Activated CD8-positive, alpha-beta memory T cell treated with anti-CD3 and anti-CD28 coated beads for 48 hours (primary cell): Measurements from ENCODE around the gene ANTKMT.
"Not testable (repeated sequence)": the region's sequence is repeated elsewhere in the genome, so short reads cannot be mapped to it uniquely, and the experiment has no call there.

Source experiments
- DNase-seq, 3 experiments: peaks; one replicate each; pipeline ENCODE4 v3.0.0-alpha.2; 2020; ENCODE audit warnings: low read depth in 2 of 3, low spot score in 2 of 3

The ANTKMT gene

DNA sequence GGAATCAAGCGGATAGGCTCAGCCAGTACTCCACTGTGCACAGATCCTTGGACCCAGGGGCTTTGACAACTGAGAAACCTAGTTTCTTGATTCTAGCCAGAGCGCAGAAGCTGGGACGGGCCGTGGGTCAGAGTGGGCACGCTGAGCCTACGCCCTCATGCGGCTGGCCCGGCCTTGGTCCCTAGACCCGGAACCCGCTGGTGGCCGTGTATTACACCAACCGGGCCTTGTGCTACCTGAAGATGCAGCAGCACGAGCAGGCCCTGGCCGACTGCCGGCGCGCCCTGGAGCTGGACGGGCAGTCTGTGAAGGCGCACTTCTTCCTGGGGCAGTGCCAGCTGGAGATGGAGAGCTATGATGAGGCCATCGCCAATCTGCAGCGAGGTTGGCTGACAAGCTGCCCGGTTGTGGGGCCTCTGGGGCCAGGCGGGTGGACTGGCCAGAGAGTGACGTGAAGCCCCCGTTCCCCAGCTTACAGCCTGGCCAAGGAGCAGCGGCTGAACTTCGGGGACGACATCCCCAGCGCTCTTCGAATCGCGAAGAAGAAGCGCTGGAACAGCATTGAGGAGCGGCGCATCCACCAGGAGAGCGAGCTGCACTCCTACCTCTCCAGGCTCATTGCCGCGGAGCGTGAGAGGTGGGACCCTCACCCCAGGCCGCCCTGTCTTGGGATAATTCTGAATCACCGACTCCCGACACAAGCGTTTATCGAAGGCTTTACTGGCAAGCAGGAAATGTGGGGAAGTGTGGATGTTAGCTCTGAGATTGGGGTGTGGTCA lies 39.8 kb upstream of the ANTKMT start:
- no peak for DNase-seq

- DNase-seq: no peak
Measured at GRCh38 chr16:681746-682427, 39.1 kb upstream of the ANTKMT start.

DNA sequence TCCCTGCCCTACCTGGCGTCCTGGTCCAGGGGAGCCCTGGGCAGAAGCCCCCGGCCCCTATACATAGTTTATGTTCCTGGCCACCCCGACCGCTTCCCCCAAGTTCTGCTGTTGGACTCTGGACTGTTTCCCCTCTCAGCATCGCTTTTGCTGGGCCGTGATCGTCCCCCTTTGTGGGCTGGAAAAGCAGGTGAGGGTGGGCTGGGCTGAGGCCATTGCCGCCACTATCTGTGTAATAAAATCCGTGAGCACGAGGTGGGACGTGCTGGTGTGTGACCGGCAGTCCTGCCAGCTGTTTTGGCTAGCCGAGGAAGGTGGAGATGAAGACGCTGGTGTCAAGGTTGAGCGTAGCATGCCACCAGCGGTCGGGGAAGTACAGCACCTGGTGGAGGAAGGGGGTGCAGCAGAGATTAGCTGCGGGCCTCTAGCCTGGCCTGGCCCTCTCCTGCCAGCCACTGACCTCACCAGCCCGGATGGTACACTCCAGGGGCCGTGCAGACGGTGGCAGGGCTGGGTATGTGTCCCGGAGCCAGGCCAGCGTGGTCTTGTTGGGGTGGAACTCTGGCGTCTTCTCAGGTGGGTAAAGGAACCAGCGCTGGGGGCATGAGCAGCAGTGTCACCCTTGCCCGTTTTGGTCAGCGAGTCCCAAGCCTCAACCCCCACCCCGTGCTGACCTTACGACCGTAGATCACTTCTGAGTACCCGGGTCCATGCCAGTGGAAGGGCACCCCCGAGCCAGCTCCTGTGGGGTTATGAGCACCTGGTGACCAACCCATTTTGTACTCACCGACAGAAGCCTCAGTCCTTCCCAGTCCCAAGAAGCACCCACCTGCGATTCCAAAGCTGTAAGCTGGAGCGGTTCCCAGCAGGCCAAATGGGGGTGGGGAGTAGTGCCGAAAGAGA lies 38.2 kb upstream of the ANTKMT start:
- no peak for DNase-seq

DNA sequence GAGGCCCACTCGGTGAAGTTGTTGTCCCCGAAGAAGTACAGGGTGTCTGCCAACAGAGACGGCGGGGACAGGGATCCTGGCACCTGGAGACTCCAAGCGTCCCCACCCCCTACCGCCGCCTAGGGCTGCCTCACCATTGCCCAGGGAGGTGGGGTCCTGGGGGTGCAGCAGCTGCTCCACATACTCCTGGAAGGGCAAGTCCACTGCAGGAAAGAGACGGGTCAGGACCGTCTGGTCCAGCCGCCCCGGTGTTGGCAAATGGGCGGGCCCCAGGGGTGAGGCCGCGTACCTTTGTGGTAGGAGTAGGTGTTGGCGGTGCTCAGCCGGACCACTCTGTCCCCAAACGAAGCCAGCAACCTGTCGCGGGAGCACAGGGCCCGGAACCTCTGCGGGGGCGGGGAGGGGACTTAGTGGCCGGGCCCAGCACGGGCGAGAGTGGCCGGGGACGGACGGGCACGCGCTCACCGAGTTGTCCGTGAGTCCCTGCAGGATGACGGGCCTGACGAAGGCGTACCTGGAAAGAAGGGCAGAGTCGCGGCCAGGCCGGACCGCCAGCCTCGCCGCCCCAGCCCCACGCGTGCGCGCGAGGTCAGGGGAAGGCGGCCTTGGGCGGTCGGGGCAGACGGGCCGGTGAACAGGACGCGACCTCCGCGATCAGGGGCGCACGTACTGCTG lies 37.4 kb upstream of the ANTKMT start:
- DNase-seq: no peak

GRCh38 chr16:684071-684794 lies 36.7 kb upstream of the ANTKMT start, which contains the start of gene JMJD8:
Gene JMJD8, minus strand, starts transcription at chr16:684334. Its CDS starts 15 bp downstream, at chr16:684319.
- peak; percentile 90 to 96 (median 92) for DNase-seq

- no peak for DNase-seq
Measured at GRCh38 chr16:684961-685696, 35.8 kb upstream of the ANTKMT start.

DNA sequence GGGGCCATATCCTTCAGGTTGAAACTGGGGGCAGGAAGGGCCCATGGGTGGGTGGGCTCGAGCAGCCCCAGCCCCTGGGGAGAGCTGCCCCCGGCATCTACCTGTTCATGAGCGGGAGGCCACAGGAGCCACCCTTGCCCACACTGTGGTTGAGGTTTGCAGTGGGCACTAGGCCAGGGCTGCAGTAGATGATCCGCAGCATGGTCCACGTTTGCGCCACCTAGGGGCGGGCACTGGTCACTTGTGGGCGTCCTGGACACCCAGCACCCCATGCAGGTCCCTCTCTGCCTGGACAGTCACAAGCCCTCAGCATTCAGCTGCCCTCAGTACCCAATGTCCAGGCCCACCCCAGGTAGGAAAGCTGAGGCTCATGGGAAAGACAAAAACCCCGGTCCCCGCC lies 35.0 kb upstream of the ANTKMT start:
- no peak for DNase-seq

DNA sequence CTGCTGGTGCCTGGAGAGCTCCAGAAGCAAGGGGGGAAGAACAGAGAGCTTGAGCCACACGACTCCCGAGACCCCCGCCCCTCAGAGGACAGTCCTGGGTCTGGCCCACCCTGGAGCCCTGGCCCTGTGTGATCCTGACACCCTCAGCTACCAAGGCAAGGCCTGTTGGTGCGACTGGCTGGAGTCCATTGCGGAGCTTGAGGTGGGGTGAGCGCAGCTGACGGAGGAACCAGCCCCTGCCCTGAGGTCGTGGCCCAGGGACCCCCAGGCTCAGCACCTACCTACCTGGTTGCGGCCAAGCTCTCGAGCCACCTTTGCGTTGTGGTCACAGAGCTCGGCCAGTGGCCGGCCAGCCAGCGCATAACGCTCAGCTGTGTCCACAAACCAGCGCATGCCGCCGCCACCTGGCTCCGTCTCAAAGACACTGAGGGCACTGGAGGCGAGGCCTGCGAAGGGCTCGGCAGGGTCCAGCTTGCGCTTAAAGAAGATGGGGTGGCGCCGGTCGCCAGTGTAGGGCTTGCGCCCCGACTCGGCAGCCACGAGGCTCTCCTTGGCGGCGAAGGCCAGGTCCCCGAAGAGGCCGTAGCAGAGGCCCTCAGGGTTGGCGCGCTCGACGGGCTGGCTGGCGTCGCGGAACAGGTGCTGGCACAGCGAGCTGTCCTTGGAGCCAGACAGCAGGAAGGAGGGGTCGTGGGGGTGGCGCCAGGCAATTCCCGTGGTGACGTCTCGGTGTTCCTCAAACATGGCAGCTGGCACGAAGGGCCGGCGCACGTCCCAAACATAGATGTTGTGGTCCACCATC lies 34.3 kb upstream of the ANTKMT start:
- no peak for DNase-seq

DNA sequence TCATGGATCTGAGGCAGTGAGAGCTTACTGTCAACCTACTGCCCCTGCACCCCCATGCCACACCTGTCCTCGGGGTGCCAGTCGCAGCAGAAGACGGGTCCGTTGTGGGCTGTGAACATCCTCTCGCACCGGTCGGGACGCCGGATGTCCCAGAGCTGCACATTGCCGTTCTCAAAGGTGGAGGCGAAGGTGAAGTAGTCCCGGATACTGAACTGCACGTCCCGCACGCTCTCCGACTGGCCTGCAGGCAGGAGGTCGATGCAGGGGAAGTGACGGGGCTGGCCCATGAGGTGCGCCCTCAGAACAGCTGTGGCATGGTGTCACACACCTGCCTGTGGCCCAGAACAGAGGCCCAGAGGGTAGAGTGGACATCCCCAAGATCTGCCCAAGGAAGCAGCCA lies 33.4 kb upstream of the ANTKMT start:
- DNase-seq: no peak

GRCh38 chr16:689175-689897 lies 31.6 kb upstream of the ANTKMT start:
- DNase-seq: no peak

- not testable (repeated sequence) for DNase-seq
Measured at GRCh38 chr16:691242-691641, 29.7 kb upstream of the ANTKMT start.

DNA sequence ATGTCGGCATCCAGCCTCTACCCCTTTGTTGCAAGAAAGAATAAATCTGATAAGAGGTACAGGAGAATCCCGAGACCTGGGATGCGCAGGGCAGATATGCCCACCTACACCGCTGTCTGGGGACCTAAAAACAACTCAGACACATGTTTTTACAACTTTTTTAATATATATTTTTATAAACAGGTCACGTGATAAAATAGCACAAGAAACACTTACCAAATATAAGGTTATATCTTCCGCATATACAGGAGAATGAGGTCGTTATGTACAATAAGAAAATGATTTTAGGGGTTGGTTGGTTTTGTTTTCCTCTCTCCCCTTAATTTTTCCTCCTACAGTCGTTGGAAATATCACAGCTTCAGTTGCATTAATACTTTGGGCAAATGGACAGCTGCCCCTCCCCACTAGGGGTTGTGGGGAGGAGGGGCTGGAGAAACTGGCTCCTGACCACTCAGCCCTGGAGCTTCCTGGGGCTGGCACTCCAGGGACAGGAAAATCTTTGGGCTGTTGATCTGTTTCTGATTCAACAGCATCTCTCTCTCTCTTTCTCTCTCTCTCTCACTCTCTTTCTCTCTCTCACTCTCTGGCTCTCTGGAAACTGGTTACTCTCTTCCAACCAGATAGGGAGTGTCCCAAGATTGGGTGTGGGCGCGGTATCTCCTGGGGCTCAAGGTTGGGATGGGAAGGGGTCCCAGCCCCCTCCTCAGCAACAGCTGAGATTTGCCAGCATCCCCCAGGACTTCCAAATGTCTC lies 28.4 kb upstream of the ANTKMT start:
- DNase-seq: no peak

GRCh38 chr16:693364-693763 lies 27.6 kb upstream of the ANTKMT start:
- no peak for DNase-seq

- no peak for DNase-seq
Measured at GRCh38 chr16:693766-694165, 27.2 kb upstream of the ANTKMT start.

- DNase-seq: no peak
Measured at GRCh38 chr16:694187-694862, 26.6 kb upstream of the ANTKMT start.

DNA sequence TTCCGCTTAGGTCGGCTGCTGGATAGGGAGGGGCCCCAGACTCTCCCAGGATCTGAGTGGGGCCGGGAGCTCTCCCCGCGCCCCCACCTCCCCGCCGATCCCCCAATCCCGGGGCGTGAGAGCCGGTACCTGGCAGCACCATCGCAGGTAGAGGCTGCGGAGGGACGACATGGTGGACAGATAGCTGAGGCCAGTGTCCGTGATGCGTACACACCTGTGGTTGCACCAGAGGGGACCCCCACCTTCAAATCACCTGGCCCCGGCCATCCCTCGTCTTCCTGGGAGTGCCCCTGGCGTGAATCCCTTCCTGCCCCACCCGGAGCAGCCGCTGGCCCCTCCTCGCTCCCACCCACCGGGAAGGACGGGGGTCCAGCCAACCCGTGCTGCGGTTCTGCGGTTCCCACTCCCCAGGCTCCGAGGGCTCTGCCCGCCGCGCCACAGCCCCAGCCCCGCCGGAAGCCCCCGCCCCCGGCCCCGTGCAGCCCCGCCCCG lies 26.0 kb upstream of the ANTKMT start:
- DNase-seq: no peak
